ENCODE results near the gene AMFR.

DNA sequence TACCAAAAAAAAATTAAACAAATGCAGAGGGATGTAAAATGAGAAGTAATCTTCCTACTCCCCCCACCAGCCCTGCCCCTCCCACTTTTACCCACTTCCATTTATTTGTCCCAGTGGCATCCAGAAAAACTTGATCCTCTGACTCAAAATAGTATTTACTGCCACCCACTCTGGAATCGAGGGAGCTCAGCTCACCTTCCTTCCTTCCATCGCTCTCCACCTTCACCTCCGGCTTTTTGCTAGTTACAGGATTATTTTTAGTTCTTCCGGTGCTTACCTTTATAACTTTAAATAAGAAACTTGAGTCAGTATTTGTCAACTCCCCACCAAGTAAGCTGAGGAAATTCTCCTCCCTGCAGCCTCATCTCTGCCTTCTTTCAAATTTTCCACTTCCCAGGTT lies 94.9 kb downstream of the AMFR start:
- TF ChIP-seq NBN (IDR thresholded peaks at IDR 0.05) (no peak), SRF (IDR thresholded peaks at IDR 0.05; ENCODE audit: low read depth in 2 of 2, low read length in 2 of 2) (no peak), SIX5 (IDR thresholded peaks at IDR 0.05; ENCODE audit: low read depth, low read length, severe bottlenecking) (no peak), CBFB (IDR thresholded peaks at IDR 0.05; ENCODE audit: low read depth) (no peak), BHLHE40 (IDR thresholded peaks at IDR 0.05; ENCODE audit: borderline replicate concordance in 1 of 2, low read depth in 2 of 2, low read length in 1 of 2) (no peak), POLR2A (IDR thresholded peaks at IDR 0.05; ENCODE audit: low read depth, low read length) (no peak)
- TF ChIP-seq, protein P1, sequence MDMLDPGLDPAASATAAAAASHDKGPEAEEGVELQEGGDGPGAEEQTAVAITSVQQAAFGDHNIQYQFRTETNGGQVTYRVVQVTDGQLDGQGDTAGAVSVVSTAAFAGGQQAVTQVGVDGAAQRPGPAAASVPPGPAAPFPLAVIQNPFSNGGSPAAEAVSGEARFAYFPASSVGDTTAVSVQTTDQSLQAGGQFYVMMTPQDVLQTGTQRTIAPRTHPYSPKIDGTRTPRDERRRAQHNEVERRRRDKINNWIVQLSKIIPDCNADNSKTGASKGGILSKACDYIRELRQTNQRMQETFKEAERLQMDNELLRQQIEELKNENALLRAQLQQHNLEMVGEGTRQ (IDR thresholded peaks at IDR 0.05; ENCODE audit: borderline replicate concordance, low read depth, low read length), result no peak
- TF ChIP-seq, protein P2, sequence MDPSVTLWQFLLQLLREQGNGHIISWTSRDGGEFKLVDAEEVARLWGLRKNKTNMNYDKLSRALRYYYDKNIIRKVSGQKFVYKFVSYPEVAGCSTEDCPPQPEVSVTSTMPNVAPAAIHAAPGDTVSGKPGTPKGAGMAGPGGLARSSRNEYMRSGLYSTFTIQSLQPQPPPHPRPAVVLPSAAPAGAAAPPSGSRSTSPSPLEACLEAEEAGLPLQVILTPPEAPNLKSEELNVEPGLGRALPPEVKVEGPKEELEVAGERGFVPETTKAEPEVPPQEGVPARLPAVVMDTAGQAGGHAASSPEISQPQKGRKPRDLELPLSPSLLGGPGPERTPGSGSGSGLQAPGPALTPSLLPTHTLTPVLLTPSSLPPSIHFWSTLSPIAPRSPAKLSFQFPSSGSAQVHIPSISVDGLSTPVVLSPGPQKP (IDR thresholded peaks at IDR 0.05; ENCODE audit: low read depth, low read length), result no peak
- TF ChIP-seq, protein P3, sequence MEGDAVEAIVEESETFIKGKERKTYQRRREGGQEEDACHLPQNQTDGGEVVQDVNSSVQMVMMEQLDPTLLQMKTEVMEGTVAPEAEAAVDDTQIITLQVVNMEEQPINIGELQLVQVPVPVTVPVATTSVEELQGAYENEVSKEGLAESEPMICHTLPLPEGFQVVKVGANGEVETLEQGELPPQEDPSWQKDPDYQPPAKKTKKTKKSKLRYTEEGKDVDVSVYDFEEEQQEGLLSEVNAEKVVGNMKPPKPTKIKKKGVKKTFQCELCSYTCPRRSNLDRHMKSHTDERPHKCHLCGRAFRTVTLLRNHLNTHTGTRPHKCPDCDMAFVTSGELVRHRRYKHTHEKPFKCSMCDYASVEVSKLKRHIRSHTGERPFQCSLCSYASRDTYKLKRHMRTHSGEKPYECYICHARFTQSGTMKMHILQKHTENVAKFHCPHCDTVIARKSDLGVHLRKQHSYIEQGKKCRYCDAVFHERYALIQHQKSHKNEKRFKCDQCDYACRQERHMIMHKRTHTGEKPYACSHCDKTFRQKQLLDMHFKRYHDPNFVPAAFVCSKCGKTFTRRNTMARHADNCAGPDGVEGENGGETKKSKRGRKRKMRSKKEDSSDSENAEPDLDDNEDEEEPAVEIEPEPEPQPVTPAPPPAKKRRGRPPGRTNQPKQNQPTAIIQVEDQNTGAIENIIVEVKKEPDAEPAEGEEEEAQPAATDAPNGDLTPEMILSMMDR (IDR thresholded peaks at IDR 0.05 in 2 of 3, conservative IDR thresholded peaks at IDR 0.05 in 1 of 3; ENCODE audit: control insufficient read depth in 2 of 3, extremely low read depth in 1 of 3, insufficient read depth in 1 of 3, low read depth in 3 of 3, low read length in 3 of 3), result no peak
- TF ChIP-seq, protein P4, sequence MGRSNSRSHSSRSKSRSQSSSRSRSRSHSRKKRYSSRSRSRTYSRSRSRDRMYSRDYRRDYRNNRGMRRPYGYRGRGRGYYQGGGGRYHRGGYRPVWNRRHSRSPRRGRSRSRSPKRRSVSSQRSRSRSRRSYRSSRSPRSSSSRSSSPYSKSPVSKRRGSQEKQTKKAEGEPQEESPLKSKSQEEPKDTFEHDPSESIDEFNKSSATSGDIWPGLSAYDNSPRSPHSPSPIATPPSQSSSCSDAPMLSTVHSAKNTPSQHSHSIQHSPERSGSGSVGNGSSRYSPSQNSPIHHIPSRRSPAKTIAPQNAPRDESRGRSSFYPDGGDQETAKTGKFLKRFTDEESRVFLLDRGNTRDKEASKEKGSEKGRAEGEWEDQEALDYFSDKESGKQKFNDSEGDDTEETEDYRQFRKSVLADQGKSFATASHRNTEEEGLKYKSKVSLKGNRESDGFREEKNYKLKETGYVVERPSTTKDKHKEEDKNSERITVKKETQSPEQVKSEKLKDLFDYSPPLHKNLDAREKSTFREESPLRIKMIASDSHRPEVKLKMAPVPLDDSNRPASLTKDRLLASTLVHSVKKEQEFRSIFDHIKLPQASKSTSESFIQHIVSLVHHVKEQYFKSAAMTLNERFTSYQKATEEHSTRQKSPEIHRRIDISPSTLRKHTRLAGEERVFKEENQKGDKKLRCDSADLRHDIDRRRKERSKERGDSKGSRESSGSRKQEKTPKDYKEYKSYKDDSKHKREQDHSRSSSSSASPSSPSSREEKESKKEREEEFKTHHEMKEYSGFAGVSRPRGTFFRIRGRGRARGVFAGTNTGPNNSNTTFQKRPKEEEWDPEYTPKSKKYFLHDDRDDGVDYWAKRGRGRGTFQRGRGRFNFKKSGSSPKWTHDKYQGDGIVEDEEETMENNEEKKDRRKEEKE (IDR thresholded peaks at IDR 0.05), result no peak

Data from GM12878 (cell line).